RWPE2 (cell line): ENCODE results near the gene SUPT20HL2.

ENCODE experiments used
- ATAC-seq: fragments of 200-7000 bp; cut with Tn5 transposase; 3 replicates; pipeline ENCODE4 v1.9.1; 2021; ENCODE audit warnings: low read depth
- DNase-seq: peaks from one replicate; pipeline ENCODE4 v3.0.0-alpha.2; 2020; ENCODE audit warnings: low spot score
- H3K27ac ChIP-seq: fragments of 450-650 bp; 2 replicates; pipeline ENCODE4 v1.5.1; 2017; ENCODE audit warnings: mild to moderate bottlenecking; ENCODE audit not compliant: poor library complexity, severe bottlenecking
- H3K27me3 ChIP-seq: fragments of 250-450 bp; sonication (Bioruptor Pico); 2 replicates; pipeline ENCODE4 v1.5.1; 2021; ENCODE audit warnings: mild to moderate bottlenecking, moderate library complexity; ENCODE audit not compliant: insufficient read depth, poor library complexity, severe bottlenecking
- H3K36me3 ChIP-seq: fragments of 250-450 bp; sonication (Bioruptor Pico); 2 replicates; pipeline ENCODE4 v1.5.1; 2020; ENCODE audit warnings: low read depth, mild to moderate bottlenecking, moderate library complexity
- H3K4me1 ChIP-seq: fragments of 250-450 bp; sonication (Bioruptor Pico); 2 replicates; pipeline ENCODE4 v1.5.1; 2021; ENCODE audit warnings: mild to moderate bottlenecking, moderate library complexity; ENCODE audit not compliant: insufficient read depth, poor library complexity, severe bottlenecking
- H3K4me3 ChIP-seq: fragments of 250-450 bp; sonication (Bioruptor Pico); 2 replicates; pipeline ENCODE4 v1.5.1; 2021; ENCODE audit warnings: mild to moderate bottlenecking, moderate library complexity; ENCODE audit not compliant: severe bottlenecking
- H3K9me3 ChIP-seq: fragments of 250-450 bp; sonication (Bioruptor Pico); 2 replicates; pipeline ENCODE4 v1.5.1; 2021; ENCODE audit warnings: mild to moderate bottlenecking, moderate library complexity; ENCODE audit not compliant: severe bottlenecking
- CTCF ChIP-seq: fragments of 450-650 bp; IDR thresholded peaks from one replicate; pipeline ENCODE4 v1.5.1; 2017; ENCODE audit warnings: mild to moderate bottlenecking, moderate library complexity; ENCODE audit not compliant: poor library complexity, severe bottlenecking

Gene SUPT20HL2

GRCh38 chrX:24350217-24350616 lies 36.3 kb upstream of the SUPT20HL2 start:
- Histone ChIP-seq H3K27me3 (no peaks in the 10 kb centered on the region), H3K27ac (no peak overlapping the region), H3K36me3 (no peaks in the 10 kb centered on the region), H3K4me1 (no peaks in the 10 kb centered on the region), H3K4me3 (no peak overlapping the region), H3K9me3 (no peaks in the 10 kb centered on the region)
- TF ChIP-seq CTCF: no peak
- ATAC-seq (no peak), DNase-seq (no peak)

DNA sequence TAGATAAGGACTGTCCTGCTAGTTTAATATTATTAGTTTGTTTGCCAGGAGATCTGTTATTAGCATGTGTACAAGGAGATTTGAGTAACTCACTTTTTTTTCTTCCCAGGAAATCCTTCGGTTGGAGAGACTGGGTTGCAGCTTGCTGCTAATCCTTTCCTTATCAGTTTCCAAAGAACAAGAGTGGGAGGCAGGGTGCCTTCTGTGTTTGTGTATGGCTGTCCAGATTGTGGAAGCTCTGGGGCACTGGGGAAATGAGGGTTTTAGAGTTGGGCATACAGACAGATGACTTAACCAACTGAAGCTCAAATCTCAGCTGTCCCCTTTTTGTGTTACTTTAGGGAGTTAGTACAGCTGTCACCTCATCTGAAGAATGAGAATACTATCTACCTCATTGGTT lies 34.0 kb upstream of the SUPT20HL2 start:
- no peak for TF ChIP-seq CTCF
- H3K4me3 ChIP-seq: no peak overlapping the region
- H3K36me3 ChIP-seq: no peaks in the 10 kb centered on the region
- DNase-seq (no peak), ATAC-seq (no peak)
- H3K4me1 ChIP-seq: no peaks in the 10 kb centered on the region
- no peak overlapping the region for H3K27ac ChIP-seq
- no peaks in the 10 kb centered on the region for H3K9me3 ChIP-seq
- H3K27me3 ChIP-seq: no peaks in the 10 kb centered on the region

- H3K36me3 ChIP-seq: no peaks in the 10 kb centered on the region
- no peak overlapping the region for H3K4me3 ChIP-seq
- no peak overlapping the region for H3K27ac ChIP-seq
- no peak for TF ChIP-seq CTCF
- H3K27me3 ChIP-seq: no peaks in the 10 kb centered on the region
- ATAC-seq (no peak), DNase-seq (no peak)
- no peaks in the 10 kb centered on the region for H3K4me1 ChIP-seq
- no peaks in the 10 kb centered on the region for H3K9me3 ChIP-seq
Measured at GRCh38 chrX:24343719-24344118, 29.9 kb upstream of the SUPT20HL2 start.

- ATAC-seq: no peak
- no peaks in the 10 kb centered on the region for H3K27me3 ChIP-seq
- H3K27ac ChIP-seq: no peak overlapping the region
- H3K4me3 ChIP-seq: no peak overlapping the region
- no peaks in the 10 kb centered on the region for H3K9me3 ChIP-seq
- no peaks in the 10 kb centered on the region for H3K4me1 ChIP-seq
- no peak for TF ChIP-seq CTCF
- no peaks in the 10 kb centered on the region for H3K36me3 ChIP-seq
- DNase-seq: no peak
Measured at GRCh38 chrX:24341795-24342194, 27.9 kb upstream of the SUPT20HL2 start.

- no peak for TF ChIP-seq CTCF
- H3K27ac ChIP-seq: no peak overlapping the region
- no peak overlapping the region for H3K4me3 ChIP-seq
- H3K27me3 ChIP-seq: no peaks in the 10 kb centered on the region
- no peaks in the 10 kb centered on the region for H3K4me1 ChIP-seq
- ATAC-seq (no peak), DNase-seq (no peak)
- no peaks in the 10 kb centered on the region for H3K36me3 ChIP-seq
- H3K9me3 ChIP-seq: no peaks in the 10 kb centered on the region
Measured at GRCh38 chrX:24340501-24340900, 26.6 kb upstream of the SUPT20HL2 start.
